ENCODE measurements around the gene NYAP1.
"Not testable (repeated sequence)": the region's sequence is repeated elsewhere in the genome, so short reads cannot be mapped to it uniquely, and the experiment has no call there.

Gene NYAP1

DNA sequence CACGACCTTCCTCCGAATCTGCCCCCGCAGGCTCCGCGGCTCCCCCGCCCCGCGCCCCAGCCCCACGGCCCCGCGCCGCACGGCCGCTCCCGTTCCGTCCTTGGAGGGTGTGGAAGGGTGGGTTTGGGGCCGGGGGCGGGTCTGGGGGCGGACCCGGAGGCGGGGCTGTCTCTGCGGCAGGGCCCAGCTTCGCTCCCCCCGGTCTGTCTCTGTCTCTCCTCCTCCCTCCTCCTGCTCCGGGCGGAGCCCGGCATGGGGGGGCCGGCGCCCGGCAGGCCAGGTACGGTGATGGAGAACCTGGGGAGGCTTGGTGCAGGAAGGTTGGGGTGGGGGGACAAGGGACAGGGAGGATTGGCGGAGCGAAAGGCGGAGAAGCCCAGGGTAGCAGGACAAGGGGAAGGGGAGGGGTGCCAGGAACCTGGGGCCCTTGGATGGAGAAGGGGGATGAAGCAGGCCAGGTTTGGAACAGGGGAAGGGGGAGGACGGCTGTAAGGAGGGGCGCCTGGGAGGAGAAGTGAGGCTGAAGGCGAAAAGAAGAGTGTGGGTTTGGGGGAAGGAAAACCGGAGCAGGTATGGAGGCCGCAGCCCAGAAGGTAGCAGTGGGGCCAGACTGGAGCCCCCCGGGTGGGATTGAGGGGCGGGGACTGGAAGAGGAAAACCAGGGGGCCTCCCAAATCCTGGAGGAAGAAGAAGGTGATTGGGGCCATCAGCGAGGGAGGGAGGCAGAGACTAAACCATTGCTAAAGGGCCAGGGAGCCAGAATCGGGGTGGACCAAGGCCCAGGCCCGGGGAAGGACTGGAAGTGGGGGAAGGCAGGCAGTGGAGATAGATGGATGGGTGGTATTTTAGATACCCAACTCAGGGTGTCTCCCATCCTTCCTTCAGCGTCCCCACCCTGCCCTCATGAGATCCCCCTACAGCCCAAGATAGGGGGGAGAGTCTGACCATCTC is at the start of gene NYAP1:
TSS of gene NYAP1 (plus strand) at position 206 of the 951 bp plus-strand sequence. CDS start 1,385 bp downstream, outside the sequence.
- DNase-seq, result peak; percentile 49 to 59

DNA sequence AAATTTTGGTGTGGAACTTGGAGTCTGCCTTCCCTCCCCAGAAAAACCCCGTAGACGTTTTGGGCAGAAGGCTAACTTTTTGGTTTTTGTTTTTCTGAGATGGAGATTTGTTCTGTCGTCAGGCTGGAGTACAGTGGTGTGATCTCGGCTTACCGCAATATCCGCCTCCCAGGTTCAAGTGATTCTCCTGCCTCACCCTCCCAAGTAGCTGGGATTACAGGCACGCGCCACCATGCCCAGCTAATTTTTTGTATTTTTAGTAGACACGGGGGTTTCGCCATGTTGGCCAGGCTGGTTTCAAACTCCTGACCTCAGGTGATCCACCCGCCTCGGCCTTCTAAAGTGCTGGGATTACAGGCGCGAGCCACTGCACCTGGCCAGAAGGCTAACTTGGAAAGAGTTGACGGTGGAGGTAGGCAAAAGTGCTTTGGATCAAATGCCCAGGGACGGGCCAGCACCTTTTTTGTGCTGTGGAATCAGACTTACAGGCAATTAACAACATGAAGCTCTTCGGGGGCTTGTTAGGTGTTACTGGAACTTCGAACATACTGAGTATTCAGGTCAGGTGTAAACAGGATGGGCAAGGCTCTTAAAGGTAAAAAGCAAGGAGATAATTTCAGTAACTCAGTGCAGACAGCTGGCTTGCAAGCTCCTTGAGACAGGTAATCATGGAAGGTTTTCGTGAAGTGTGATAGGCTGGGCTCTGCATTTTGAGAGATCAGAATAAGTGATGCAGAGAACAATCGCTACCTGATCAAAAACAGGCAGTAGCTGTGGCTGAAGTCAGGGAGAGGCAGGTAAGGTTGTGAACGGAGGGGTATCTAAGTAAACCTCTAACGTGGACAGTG is 49.2 kb upstream of the NYAP1 start:
- no peak for DNase-seq

DNA sequence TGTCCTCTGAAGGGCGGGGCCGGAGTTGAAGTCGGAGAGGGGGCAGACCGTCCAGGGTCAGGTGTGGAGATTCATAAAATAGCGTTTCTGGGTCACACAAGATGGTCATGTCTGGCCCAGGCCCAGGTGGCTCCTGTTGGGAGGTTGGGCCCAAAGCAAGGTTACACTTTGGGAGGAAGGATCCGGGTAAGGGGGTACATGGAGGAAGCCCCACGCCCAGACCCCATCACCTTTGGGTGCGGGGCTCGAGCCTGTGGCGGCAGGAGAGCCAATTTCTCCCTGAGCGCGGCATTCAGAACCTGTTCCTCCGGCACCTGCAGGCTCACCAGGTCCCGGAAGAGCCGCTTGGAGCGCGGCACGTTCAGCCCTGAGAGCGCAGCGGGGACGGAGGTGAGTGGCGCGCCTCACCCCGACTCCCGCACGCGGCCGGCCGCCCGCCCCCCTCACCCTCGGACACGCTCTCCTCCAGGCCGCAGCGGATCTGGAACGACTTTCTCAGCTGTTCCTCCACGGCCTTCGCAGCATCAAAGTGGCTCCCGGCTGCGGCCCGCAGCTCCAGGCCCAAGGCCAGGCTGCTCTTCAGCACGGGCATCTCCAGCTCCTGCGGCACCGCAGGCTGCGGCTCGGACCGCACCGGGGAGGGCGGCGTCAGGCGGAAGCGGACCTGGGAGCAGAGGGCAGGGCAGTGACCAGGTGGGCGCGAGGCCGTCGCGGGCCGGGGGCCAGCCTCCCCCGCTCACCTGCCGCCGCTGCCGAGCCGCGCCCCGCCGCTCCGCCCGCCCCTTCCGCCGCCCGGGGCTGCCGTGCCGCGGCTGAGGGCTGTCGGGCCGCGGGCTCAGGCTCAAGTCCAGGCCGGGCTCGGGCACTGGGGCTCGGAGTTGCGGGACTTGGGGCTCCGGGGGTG is 48.1 kb upstream of the NYAP1 start:
- peak; percentile 55 to 57 for DNase-seq

DNA sequence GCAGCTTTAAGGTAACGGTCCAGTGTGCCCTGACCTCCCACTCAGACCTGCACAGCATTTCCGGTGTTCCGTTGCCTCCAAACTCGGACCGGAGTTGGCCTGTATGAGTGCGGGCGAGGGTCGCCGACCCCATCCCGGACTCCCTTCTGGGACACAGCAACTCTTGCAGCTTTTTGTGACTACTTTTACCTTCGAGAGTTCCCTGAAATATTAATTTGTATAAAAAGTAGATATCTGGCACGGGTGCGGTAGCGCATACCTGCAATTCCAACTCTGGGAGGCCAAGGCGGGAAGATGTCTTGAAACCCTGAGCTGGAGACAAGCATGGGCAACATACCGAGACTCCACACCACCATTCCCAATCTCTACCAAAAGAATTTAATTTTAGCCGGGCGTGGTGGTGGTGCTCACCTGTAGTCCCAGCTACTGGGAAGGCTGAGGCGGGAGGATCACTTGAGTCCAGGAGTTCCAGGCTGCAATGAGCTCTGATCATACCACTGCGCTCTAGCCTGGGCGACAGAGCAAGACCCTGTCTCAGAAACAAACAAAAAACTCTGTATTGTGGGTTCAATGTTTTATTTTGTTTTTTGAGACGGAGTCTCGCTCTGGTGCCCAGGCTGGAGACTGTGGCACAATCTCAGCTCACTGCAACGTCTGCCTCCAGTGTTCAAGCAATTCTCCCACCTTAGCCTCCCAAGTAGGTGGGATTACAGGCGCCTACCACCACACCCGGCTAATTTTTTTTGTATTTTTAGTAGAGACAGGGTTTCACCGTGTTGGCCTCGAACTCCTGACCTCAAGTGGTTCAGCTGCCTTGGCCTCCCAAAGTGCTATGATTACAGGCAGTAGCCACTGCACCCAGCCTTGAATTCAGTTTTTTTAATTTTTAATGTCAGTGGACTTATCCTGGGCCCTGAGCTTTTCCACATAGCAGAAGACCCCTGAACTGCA is 46.3 kb upstream of the NYAP1 start:
- no peak for DNase-seq

DNA sequence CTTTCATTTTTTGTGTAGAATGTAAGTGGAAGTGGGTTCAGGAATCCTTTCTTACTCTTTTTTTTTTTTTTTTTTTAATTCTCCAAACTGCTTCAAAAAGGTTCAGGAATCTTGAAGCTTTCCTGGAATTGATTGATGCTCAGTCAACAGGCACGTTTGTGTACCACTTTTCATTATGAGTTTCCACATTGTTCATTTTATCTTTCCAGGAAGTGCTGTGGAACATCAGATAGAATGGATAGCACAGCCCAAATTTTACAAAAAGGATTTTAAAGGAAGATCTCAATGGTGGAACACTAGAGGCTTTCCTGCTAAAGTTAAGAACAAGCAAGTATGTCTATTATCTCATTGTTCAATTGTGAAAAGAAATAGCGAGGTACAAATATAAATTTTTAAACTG is 45.6 kb upstream of the NYAP1 start:
- no peak for DNase-seq

DNA sequence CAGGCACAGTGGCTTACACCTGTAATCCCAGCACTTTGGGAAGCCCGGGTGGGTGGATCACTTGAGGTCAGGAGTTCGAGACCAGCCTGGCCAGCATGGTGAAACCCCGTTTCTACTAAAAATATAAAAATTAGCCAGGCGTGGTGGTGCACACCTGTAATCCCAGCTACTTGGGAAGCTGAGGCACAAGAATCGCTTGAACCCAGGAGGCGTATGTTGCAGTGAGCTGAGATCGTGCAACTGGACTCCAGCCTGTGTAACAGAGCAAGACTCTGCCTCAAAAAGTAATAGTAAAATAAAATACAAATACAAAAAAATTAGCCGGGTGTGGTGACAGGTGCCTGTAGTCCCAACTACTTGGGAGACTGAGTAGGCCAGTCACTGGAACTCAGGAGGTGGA is 45.0 kb upstream of the NYAP1 start:
- not testable (repeated sequence) for DNase-seq

DNA sequence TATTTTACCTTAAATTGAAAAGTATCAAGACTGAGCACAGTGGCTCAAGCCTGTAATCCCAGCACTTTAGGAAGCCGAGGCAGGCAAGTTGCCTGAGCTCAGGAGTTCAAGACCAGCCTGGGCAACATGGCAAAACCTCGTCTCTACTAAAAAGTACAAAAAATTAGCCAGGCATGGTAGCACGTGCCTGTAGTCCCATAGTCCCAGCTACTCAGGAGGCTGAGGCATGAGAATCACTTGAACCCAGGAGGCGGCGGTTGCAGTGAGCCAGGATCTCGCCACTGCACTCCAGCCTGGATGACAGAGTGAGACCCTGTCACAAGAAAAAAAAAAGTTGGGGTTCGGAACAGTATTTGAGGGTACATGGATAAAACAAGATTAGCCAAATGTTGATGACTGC is 44.5 kb upstream of the NYAP1 start:
- not testable (repeated sequence) for DNase-seq

DNA sequence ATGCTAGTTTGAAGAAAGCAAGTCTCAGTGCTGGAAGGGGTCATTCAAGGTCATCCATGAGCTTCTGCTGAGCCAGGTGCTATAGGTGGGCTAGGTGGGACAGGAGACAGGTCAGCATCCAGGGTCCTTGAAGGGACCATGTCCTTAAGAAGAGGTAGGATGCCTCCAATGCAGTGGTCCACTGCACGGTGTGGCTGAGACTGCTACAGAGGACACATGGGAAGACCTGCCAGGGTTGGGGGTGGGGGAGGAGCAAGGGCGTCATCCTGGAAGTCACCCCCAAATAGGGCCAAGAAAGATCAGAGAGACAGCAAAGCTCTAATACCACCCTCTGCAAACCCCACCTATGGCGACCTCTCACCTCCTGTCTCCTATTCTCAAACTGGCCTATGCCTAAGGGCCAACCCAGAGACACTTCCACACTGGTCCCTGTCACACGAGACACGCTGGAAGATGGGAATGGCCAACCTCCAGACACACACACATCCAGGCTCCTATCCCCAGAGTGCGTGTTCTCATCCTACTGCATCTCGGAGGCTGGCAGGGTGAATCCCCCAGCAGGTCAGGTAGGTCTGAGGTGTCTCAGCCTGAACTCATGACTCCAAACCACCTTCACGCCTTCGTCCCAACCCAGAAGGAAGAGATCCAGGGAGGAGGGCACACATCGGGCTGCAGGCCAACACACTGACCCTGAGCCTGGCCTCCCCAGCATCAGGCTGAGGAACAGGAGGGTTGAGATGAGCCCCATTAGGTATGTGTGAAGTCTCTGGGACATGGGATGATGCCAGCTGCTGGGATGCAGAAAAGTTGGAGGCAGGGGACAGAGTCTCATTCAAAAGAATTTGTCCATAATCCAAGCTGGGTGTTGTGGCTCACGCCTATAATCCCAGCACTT is 41.8 kb upstream of the NYAP1 start:
- no peak for DNase-seq

DNA sequence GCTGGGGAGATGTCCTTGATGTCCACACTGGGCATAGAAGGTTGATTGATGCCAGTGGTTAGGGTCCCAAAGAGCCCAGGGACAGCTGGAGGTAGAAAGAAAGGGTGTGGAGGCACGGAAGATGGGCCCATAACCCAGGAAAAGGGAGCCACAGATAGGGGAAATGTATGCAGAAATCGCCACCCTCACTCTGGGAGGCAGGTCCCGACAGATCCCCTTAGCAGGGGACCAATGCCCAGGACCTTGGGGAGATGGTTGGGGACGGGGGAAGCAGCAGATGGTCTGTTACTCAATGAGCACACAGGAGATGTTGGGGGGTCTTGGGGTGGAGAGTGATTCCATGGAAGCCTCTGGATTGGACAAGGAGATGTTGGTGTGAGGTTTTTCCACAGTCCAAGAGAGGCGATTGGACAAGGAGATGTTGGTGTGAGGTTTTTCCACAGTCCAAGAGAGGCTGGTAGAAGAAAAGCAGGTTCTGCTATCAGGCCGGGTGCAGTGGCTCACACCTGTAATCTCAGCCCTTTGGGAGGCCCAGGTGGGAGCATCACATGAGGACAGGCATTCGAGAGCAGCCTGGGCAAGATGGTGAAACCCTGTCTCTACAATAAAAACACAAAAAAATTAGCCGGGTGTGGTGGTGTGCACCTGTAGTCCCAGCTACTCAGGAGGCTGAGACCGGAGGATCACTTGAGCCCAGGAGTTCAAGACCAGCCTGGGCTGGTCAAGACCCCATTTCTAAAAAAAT is 40.5 kb upstream of the NYAP1 start:
- DNase-seq, result no peak

DNA sequence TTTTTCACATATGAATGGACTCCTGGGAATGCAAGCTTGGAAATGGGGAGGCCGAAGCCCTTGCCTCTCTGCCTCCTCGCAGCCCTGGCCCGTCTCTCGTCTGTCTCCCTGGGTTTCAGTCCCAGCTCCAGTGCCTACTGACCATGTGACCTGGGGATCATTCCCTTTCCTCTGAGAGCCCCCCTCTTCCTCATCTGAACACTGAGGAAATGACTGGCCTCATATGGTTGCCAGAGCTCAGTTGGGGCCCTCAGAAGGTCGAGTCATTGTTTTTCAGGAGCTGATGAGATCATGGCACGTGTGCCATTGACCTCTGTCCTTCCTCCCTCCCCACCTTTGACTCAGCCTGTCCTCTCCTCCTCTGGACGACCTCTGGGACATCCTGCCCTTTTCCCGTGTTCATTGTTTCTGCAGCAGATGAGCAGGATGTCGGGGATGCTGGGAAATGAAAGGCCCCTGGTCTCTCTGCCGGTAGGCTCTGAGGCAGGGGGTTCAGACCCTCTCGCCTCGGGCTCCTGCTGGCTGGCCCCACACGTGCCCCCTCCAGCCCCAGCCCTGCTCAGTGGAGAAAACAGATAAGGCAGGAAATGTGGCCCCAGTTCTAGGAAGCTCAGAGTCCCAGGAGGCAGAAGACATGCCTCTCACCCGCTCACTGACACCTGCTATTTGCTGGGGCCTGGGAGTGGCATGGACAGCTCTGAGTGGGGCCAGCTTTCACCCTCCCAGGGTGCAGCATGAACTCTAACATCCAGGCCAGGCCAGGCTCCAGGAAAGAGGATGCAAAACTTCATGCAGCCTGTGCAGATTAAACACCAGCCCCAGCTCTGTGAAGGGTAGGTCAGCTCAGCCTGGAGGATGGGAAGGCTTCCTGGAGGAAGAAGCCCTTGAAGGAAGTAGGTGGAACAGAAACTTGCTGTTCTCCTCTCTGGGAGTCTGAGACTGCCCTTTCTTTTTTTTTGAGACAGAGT is 39.1 kb upstream of the NYAP1 start:
- DNase-seq, result no peak

DNA sequence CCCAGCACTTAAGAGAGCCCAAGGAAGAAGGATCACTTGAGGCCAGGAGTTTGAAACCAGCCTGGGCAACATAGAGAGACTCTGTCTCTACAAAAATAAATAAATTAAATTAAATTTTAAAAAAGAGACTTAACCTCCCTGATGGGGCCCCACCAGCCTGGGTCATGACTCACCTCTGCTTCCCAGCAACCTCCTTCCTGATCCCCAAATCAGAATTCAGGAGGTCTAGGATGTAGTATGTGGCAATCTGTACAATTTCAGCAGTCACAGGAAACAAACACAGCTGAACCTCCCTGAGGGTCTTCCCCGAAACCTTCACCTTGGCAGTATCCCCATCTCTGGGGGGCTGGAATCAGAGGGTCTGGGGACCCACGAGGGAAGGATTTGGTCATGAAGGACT is 37.7 kb upstream of the NYAP1 start:
- no peak for DNase-seq

DNA sequence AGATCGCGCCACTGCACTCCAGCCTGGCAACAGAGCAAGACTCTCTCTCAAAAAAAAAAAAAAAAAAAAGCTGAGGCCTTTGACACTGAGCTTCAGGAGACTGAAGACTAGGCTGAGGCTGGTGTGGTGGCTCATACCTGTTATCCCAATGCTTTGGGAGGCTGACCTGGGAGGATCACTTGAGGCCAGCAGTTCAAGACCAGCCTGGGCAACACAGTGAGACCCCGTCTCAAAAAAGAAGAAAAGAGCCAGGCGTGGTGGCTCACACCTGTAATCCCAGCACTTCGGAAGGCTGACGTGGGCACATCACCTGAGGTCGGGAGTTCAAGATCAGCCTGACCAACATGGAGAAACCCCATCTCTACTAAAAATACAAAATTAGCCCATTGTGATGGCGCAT is 36.4 kb upstream of the NYAP1 start:
- not testable (repeated sequence) for DNase-seq

DNA sequence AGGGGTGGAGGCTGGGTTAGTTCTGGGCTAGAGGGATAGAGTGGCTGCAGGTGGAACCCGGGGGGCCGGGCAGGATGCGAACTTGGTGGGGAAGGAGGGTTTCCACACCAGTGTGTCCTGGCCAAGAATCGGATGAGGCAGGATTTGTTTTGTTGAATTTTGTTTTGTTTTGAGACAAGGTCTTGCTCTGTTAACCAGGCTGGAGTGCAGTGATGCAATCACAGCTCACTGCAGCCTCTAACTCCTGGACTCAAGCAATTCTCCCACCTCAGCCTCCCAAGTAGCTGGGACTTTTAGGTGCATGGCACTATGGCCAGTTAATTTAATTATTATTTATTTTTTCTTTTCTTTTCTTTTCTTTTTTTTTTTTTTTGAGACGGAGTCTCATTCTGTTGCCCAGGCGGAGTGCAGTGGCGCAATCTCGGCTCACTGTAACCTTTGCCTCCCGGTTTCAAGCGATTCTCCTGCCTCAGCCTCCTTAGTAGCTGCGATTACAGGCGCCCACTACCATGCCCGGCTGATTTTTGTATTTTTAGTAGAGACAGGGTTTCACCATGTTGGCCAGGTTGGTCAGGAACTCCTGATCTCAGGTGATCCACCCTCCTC is 34.4 kb upstream of the NYAP1 start:
- no peak for DNase-seq

DNA sequence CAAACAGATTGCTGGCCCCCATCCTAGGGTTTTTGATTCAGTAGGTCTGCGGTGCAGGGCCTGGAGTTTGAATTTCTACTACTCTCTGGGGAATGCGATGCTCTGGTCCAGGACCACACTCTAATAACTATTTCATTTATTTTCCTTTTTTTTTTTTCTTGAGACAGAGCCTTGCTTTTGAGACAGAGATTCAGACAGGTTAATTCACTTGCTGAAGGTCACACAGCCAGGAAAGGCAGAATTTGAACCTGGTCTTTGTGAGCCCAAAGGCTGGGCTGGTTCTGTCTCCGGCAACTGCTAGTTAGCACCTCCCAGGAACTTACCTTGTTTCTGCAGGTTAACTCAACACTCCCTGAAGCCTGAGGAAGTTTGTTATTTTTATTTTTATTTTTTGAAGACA is 31.2 kb upstream of the NYAP1 start:
- DNase-seq, result no peak

DNA sequence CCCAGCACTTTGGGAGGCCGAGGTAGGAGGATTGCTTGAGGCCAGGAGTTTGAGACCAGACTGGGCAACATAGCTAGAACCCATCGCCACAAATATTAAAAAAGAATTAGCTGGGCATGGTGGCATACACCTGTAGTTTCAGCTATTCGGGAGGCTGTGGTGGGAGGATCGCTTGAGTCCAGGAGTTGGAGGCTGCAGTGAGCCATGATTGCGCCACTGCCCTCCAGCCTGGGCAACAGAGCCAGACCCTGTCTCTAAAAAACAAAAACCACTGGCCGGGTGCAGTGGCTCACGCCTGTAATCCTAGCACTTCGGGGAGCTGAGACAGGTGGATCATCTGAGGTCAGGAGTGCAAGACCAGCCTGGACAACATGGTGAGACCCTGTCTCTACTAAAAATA is 29.9 kb upstream of the NYAP1 start:
- not testable (repeated sequence) for DNase-seq

DNA sequence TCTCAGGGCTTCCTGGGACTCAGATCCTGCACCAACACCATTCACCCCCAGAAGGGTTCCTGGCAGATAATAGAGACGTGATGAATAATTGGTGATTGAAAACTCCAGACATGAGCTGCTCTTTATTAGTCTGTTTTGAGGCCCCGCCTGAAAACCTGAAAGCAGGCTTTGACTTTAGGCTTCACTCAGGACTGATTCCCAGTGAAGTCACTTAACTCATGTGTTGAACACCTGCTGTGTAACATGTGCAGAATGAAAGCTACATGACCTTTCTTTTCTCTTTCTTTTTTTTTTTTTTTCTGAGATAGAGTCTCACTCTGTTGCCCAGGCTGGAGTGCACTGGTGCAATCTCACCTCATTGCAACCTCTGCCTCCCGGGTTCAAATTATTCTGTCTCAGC is 28.5 kb upstream of the NYAP1 start:
- no peak for DNase-seq

DNA sequence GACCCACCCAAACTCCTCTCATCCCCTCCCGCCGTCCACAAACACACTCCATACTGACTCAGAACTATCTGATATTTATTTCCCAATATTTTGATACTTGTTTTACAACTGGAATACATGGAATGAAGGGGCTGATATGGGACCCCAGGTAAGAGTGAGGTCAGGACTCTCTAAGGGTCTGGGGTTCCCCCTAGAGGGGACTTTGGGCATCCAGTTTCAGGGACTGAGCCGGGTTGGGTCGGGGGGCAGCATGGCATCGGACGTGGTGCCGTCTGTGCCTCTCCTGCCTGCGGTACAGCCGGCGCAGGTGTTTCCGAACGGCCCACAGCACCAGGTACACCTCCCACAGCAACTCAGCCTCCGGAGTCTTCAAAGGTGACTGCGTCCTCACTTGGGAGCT is 27.2 kb upstream of the NYAP1 start:
- DNase-seq, result no peak

DNA sequence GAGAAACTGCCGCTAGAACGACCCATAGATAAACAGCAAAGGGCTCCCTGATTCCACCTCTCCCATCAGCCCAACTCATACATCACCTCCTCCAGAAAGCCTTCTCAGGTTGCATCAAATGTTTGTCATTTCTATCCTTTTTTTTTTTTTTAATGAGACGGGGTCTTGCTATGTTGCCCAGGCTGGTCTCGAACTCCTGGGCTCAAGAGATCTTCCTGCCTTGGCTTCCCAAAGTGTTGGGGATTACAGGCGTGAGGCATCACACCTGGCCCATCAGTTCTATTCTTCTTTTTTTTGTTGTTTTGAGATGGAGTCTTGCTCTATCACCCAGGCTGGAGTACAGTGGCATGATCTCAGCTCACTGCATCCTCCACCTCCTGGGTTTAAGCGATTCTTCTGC is 26.7 kb upstream of the NYAP1 start:
- no peak for DNase-seq

Data from stimulated activated CD4-positive, alpha-beta T cell treated with anti-CD3 and anti-CD28 coated beads, Interleukin-2, amount 100 ng/mL, for 24 hours (primary cell).